Measurements from ENCODE around the gene SLC25A43.

- TF ChIP-seq CTCF (IDR thresholded peaks at IDR 0.05) = no peak
- TF ChIP-seq POLR2A (IDR thresholded peaks at IDR 0.05) = peak; percentile 47 to 85
These were observed 68.9 kb downstream of the SLC25A43 start, which contains the start of gene SLC25A5 for GRCh38 chrX:119467842-119468550.

Data from thyroid gland (tissue), 4 donors.